Pancreas (tissue), 10 donors: ENCODE measurements around the gene TK2. TPM values are rescaled to one million over a fixed set of nuclear protein-coding genes. Genes with fewer than 3 reads are reported as not detected.
"Not testable (repeated sequence)": the region's sequence is repeated elsewhere in the genome, so short reads cannot be mapped to it uniquely, and the experiment has no call there.

Experiments
- ATAC-seq, 4 donors: fragments of 200-7000 bp; cut with Tn5 transposase; one replicate each; pipeline versions ENCODE4 v1.8.0 to v1.9.1; 2020; ENCODE audit warnings: mild to moderate bottlenecking in 4 of 4, moderate library complexity in 4 of 4
- DNase-seq, 6 donors: peaks; one replicate each; pipeline ENCODE4 v3.0.0-alpha.2; 2020
- FAIRE-seq: peaks from 2 replicates; lab custom pipeline; 2012; peaks lifted over from hg19 to GRCh38; lab: Jason Lieb, UNC
- H3K27ac ChIP-seq, 4 donors: fragments of 200-600 bp; sonication (generic); 1 replicate in 3 of 4; 2 replicates in 1 of 4; pipeline versions ENCODE4 v1.5.0 to v1.8.0; 2020
- H3K27me3 ChIP-seq, 4 donors: fragments of 200-600 bp; one replicate each; pipeline ENCODE4 v1.8.0; 2021
- H3K36me3 ChIP-seq, 3 donors: fragments of 200-600 bp; sonication (generic) in 1 of 3; one replicate each; pipeline versions ENCODE4 v1.5.0 to v1.8.0; 2020 to 2021
- H3K4me1 ChIP-seq, 3 donors: fragments of 200-600 bp; one replicate each; pipeline ENCODE4 v1.8.0; 2021
- H3K4me3 ChIP-seq, 4 donors: fragments of 200-600 bp; sonication (generic) in 2 of 4; one replicate each; pipeline versions ENCODE4 v1.5.0 to v1.8.0; 2020 to 2021
- H3K9me3 ChIP-seq, 4 donors: fragments of 200-600 bp; one replicate each; pipeline ENCODE4 v1.8.0; 2021
- WGBS, 2 donors: extraction: QIAGEN DNeasy Blood & Tissue Kit; methylation state at CpG; one replicate each; pipeline ENCODE4 v1.1.7; 2013; 5-methylcytosine and 5-hydroxymethylcytosine counted together
- intact Hi-C, 3 donors: fragments of 100-400 bp; cut with DNase I; formaldehyde crosslinking; loops; one replicate each; pipeline versions ENCODE4 v1.11.1 to v1.14.2; 2022
- polyA plus RNA-seq, 2 donors: library from polyadenylated mRNA; stranded (reverse); fragments of 200-250 nt; gene quantifications; one replicate each; pipeline ENCODE4 v1.2.3, GENCODE V29; 2013
- total RNA-seq, 6 donors: library from RNA; stranded (reverse); fragmentation: NEBNext Ultra II Directional in 4 of 6; extraction: Animal tissue kit (Norgen Biotek cat#: 25700) in 4 of 6; gene quantifications; one replicate each; pipeline versions ENCODE4 v1.2.1 to v1.2.4, GENCODE V29; 2021 to 2023
- TF ChIP-seq, protein P1 (sequence below), 4 donors: fragments of 200-600 bp; sonication (generic) in 3 of 4; IDR thresholded peaks; one replicate each; pipeline versions ENCODE4 v1.5.0 to v1.8.0; 2021; ENCODE audit warnings: antibody characterized with exemption in 4 of 4
- donor health status: healthy with polysubstance abuse.
- donor health status: DM: no; HTN: no; CAD: no; lungs with moderate emphysema.
- donor health status: DM: no; HTN: no; CAD: no.
- donor health status: control.
- donor health status: control.
- donor health status: Bipolar disorder and iron deficiency.
- donor health status: DM: yes; HTN: yes; CAD: no.
- donor health status: DM: no; HTN: no; CAD: no.
- donor health status: DM: no; HTN: no; CAD: no.
- donor health status: DM: yes; HTN: yes; CAD: no.

Gene TK2
- total and polyA plus RNA-seq, 8 donors: 13.9 to 22.9 (median 20.5) TPM

DNA sequence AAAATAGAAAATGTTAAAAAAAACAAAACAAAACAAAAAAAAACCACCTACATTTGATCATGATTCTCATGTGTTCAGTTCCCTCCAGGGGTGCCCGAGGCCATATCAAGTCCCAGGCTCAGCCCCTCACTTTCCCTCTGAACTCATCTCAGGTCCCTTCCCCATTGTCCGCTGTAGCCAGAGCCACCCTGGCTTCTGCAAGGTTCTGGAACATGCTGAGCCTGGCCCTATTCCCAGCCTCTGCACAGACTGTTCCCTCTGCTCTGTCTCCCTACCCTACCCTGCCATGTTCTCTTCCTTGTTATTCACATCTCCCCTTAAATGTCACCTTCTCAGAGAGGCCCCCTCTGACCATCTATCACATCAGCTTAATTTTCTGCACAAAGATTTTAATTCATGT, 46.9 kb downstream of the TK2 start:
- Histone ChIP-seq H3K27me3 (no peaks in the 10 kb centered on the region), H3K36me3 (no peaks in the 10 kb centered on the region), H3K27ac (no peak overlapping the region), H3K4me1 (peaks cover 0 to 8% (median 7%) of the 10 kb centered on the region in 3 donors), H3K9me3 (no peaks in the 10 kb centered on the region), H3K4me3 (no peak overlapping the region)
- intact Hi-C loops: no loop called here
- no peak for FAIRE-seq
- DNase-seq: peak in 2 of 6 donors; percentile 15 to 20
- TF ChIP-seq, protein P1, sequence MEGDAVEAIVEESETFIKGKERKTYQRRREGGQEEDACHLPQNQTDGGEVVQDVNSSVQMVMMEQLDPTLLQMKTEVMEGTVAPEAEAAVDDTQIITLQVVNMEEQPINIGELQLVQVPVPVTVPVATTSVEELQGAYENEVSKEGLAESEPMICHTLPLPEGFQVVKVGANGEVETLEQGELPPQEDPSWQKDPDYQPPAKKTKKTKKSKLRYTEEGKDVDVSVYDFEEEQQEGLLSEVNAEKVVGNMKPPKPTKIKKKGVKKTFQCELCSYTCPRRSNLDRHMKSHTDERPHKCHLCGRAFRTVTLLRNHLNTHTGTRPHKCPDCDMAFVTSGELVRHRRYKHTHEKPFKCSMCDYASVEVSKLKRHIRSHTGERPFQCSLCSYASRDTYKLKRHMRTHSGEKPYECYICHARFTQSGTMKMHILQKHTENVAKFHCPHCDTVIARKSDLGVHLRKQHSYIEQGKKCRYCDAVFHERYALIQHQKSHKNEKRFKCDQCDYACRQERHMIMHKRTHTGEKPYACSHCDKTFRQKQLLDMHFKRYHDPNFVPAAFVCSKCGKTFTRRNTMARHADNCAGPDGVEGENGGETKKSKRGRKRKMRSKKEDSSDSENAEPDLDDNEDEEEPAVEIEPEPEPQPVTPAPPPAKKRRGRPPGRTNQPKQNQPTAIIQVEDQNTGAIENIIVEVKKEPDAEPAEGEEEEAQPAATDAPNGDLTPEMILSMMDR (IDR thresholded peaks at IDR 0.05): no peak
- WGBS, 2 donors: 92 to 94% methylated on average over 2 of the region's 2 CpGs
- peak in 3 of 4 donors; percentile 20 to 46 (median 40) for ATAC-seq

DNA sequence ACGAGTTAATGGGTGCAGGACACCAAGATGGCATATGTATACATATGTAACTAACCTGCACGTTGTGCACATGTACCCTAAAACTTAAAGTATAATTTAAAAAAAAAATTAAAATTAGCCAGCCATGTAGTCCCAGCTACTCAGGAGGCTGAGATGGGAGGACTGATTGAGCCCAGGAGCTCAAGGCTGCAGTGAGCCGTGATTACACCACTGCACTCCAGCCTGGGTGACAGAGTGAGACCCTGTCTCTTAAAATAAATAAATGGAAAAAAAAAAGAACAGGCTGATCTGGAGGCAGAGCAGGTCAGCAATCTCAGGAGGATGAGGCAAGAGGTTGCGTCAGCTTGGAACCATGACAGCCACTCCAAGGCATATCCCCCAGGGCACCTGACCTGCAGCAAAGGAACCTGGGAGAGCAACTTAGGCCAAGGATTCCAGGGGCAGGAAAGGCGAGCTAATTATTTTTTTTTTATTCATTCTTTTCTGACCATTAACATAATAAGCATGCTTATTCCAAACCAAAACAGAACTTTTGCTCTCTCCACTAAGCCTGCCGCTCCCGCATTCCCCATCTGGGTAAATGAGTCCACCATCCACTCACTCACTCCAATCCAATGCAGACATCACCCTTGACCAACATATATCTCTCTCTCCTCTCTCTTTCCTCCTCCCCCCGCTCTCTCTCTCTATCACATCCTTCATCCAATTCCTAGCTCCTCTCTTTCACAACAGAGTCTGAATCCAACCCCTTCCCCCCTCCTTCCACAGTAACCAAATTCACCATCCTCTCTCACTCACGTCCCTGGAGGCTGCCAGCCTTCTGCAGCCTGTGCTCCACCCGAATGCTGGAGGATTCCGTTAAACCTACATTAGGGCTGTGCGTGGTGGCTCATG, 47.7 kb downstream of the TK2 start:
- Histone ChIP-seq H3K9me3 (no peaks in the 10 kb centered on the region), H3K27me3 (no peaks in the 10 kb centered on the region), H3K4me1 (peaks cover 0 to under 1% (median 0%) of the 10 kb centered on the region in 3 donors), H3K27ac (no peak overlapping the region), H3K36me3 (no peaks in the 10 kb centered on the region), H3K4me3 (no peak overlapping the region)
- intact Hi-C loops: no loop called here
- TF ChIP-seq, protein P1 (IDR thresholded peaks at IDR 0.05): no peak
- ATAC-seq (peak in 2 of 4 donors; percentile 48 to 63), FAIRE-seq (no peak), DNase-seq (peak in 2 of 6 donors; percentile 0 to 20)
- 86 to 88% methylated on average over 12 of the region's 12 CpGs for WGBS, 2 donors

DNA sequence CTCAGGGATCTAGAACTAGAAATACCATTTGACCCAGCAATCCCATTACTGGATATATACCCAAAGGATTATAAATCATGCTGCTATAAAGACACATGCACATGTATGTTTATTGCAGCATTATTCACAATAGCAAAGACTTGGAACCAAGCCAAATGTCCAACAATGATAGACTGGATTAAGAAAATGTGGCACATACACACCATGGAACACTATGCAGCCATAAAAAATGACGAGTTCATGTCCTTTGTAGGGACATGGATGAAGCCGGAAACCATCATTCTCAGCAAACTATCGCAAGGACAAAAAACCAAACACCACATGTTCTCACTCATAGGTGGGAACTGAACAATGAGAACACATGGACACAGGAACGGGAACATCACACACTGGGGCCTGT, 48.4 kb downstream of the TK2 start:
- H3K9me3 ChIP-seq, FAIRE-seq, H3K27ac ChIP-seq, H3K27me3 ChIP-seq, H3K4me3 ChIP-seq, DNase-seq, H3K4me1 ChIP-seq, ATAC-seq, H3K36me3 ChIP-seq, intact Hi-C loops: not testable (repeated sequence)
- 94 to 96% methylated on average over 4 of the region's 4 CpGs for WGBS, 2 donors

DNA sequence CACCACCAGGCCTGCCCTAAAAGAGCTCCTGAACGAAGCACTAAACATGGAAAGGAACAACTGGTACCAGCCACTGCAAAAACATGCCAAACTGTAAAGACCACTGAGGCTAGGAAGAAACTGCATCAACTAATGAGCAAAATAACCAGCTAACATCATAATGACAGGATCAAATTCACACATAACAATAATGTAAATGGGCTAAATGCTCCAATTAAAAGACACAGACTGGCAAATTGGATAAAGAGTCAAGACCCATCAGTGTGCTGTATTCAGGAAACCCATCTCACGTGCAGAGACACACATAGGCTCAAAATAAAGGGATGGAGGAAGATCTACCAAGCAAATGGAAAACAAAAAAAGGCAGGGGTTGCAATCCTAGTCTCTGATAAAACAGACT, 52.0 kb downstream of the TK2 start:
- not testable (repeated sequence) for H3K27ac ChIP-seq, FAIRE-seq, ATAC-seq

DNA sequence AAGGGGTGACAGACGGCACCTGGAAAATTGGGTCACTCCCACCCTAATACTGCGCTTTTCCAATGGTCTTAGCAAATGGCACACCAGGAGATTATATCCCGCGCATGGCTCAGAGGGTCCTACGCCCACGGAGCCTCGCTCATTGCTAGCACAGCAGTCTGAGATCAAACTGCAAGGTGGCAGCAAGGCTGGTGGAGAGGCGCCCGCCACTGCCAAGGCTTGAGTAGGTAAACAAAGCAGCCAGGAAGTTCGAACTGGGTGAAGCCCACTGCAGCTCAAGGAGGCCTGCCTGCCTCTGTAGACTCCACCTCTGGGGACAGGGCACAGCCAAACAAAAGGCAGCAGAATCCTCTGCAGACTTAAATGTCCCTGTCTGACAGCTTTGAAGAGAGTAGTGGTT, 53.7 kb downstream of the TK2 start:
- ATAC-seq, FAIRE-seq, H3K4me1 ChIP-seq, H3K36me3 ChIP-seq, intact Hi-C loops, H3K27me3 ChIP-seq, DNase-seq, H3K4me3 ChIP-seq, H3K9me3 ChIP-seq, H3K27ac ChIP-seq: not testable (repeated sequence)
- 91 to 96% methylated on average over 4 to 9 of the region's 10 CpGs for WGBS, 2 donors

More for the DNA sequence above, 52.0 kb downstream of the TK2 start:
- H3K4me3 ChIP-seq, H3K36me3 ChIP-seq, intact Hi-C loops, H3K4me1 ChIP-seq, DNase-seq, H3K27me3 ChIP-seq, H3K9me3 ChIP-seq: not testable (repeated sequence)
- WGBS, 2 donors: 93 to 94% methylated on average over 1 of the region's 2 CpGs

DNA sequence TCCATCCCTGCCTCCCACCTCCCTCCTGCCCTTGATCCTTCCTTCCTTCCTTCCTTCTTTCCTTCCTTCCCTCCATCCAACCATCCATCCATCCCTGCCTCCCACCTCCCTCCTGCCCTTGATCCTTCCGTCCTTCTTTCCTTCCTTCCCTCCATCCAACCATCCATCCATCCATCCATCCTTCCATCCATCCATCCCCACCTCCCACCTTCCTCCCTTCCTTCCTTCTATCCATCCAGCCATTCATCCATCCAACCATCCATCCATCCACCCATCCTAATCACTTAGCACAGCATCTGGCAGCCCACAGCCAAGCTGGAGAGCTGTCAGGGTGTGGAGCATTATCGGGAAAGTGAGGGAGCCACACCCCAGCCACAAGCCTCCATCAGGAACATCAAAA, 54.5 kb downstream of the TK2 start:
- H3K27me3 ChIP-seq: no peaks in the 10 kb centered on the region
- DNase-seq (no peak), ATAC-seq (no peak), FAIRE-seq (no peak)
- TF ChIP-seq, protein P1 (IDR thresholded peaks at IDR 0.05): no peak
- H3K4me3 ChIP-seq: no peak overlapping the region
- H3K9me3 ChIP-seq: no peaks in the 10 kb centered on the region
- WGBS, 2 donors: 91 to 93% methylated on average over 2 of the region's 2 CpGs
- intact Hi-C loops: no loop called here
- H3K4me1 ChIP-seq: no peaks in the 10 kb centered on the region
- no peaks in the 10 kb centered on the region for H3K36me3 ChIP-seq
- H3K27ac ChIP-seq: no peak overlapping the region
